HG03469 (cell line): ENCODE results near the gene IL20.

ENCODE experiments used
- ATAC-seq: cut with Tn5 transposase; IDR thresholded peaks from one replicate; pipeline ENCODE4 v1.9.1; 2021; ENCODE audit warnings: mild to moderate bottlenecking, moderate library complexity, moderate number of reproducible peaks; ENCODE audit not compliant: unreplicated experiment

Gene IL20

DNA sequence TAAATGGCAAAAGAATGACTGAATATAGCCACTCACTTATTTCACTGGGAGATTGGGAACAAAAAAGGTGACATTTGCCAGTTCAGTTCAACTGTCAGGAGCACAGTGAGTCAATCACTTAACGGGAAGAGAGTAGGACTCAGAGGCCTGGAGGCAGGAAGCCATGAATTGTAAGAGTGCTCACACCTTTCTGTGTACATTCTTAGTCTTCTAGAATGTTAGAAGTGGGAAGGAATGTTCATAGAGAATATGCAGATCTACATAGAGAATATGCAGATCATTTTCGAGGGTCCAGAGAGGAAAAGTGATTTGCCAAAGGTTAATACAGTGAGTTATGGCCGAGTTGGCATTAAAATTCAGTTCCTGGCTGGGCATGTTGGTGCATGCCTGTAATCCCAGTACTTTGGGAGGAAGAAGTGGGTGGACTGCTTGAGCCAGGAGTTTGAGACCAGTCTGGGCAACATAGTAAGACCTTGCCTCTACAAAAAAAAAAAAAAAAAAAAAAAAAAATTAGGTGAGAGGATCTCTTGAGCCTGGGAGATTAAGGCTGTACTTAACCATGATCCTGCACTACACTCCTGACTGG lies 8.3 kb downstream of the IL20 start:
- no peak for ATAC-seq

- ATAC-seq, result no peak
These were observed 10.4 kb downstream of the IL20 start for GRCh38 chr1:206875752-206876377.

- ATAC-seq, result no peak
These were observed 13.0 kb downstream of the IL20 start for GRCh38 chr1:206878456-206878855.

GRCh38 chr1:206880314-206880713 lies 14.9 kb downstream of the IL20 start:
- no peak for ATAC-seq

GRCh38 chr1:206882555-206882954 lies 17.1 kb downstream of the IL20 start:
- no peak for ATAC-seq

GRCh38 chr1:206883160-206883559 lies 17.7 kb downstream of the IL20 start:
- ATAC-seq, result no peak

DNA sequence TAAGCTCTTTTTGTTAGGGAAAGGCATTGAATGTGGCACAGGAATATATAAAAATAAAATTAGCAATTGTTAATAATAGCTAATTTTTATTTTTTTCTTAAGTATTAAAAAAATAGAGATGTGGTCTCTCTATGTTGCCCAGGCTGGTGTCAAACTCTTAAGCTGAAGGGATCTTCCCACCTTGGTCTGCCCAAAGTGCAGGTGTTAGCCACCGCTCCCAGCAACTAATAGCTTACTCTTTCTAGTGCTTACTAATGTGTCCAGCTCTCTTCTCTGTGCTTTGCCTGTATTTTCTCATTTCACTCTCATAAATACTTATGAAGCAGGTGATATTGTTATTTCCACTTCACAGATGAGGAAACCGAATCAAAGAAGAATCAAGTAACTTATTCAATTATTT lies 18.5 kb downstream of the IL20 start:
- ATAC-seq, result no peak

- ATAC-seq, result no peak
These were observed 20.1 kb downstream of the IL20 start for GRCh38 chr1:206885341-206886060.

GRCh38 chr1:206886831-206887230 lies 21.4 kb downstream of the IL20 start:
- no peak for ATAC-seq

GRCh38 chr1:206887701-206888100 lies 22.3 kb downstream of the IL20 start:
- no peak for ATAC-seq

- ATAC-seq, result no peak
These were observed 25.0 kb downstream of the IL20 start for GRCh38 chr1:206890125-206891060.

DNA sequence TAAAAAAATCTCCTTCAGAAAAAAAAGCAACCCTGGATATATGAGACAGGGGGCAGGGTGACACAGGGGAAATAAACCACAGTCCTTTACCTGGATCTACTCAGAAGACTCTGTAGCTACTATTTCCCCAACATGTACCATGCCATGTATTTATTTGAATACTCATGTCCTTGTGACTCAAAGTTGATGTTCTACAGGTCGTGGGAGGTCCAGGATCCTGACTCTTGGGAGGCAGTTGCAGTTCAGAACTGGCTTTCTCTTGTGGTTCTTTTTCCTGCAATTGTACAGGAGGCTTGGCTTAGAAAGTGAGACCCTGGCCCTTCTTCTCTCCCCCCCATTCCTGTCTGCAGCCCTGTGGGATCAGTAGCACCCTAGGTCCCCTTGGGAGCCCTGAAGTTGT lies 26.0 kb downstream of the IL20 start:
- ATAC-seq, result no peak

DNA sequence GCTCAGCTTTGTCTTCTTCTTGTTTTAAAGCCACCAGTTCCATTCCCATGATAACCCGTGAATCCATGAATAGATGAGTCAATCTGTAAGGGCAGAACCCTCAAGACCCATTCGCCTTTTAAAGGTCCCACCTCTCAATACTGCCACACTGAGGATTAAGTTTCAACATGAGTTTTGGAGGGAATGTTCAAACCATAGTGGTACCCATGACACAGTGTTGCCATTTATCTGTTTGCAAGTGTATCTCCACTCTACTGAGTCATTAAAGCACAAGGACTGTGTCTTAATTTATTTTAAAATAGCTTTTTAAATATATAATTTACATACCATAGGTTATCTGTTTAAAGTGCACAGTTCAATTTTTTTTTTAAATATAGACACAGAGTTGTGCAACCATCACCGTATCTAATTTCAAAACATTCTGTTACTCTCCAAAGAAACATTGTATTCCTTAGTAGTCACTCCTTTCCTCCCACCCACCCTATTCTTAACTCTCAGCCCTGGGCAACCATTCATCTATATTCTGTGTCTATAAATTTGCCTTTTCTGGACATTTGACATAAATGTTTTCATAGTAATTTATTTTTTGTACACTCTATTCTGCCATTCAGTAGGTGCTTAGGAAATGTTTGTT lies 27.0 kb downstream of the IL20 start:
- ATAC-seq, result no peak

DNA sequence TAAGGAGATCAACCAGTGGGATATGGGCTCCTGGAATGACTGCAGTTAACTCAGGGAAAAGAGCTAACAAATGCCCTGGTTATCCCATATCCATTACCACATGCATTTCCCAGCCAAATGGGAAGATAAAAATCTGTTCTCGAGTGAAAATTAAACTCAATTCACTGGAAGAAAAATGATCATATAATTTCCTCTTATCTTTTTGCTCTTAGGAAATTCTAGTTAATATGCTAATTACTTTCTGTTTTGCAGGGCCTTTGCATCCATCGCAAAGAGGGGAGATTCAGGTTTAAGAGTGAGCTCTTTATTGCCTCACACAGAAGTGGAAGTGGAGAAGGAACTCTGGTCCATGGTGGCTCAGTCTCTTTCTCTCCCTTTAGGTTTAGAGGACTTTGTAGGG lies 28.0 kb downstream of the IL20 start:
- ATAC-seq, result no peak

DNA sequence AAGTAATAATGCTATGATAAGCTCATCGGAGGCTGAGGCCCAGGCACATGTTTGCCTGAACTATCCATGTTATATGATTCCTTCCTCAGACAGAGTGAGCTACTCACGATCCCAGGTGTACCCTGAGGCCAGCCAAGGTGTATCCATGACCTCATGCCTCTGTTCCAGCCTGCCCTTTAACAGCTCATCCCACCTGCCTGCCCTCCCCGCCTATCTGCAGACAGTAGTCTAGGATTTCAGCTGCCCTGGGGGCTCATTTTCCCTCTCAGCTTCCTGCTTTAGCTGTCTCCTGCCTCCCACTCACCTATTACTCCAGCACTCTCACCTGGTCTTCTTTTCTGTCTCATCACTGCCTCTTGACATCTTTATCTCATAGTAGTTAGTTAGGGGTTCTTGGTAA lies 29.9 kb downstream of the IL20 start:
- no peak for ATAC-seq

GRCh38 chr1:206895837-206896242 lies 30.4 kb downstream of the IL20 start:
- no peak for ATAC-seq

- no peak for ATAC-seq
These were observed 30.8 kb downstream of the IL20 start for GRCh38 chr1:206896261-206896660.

- ATAC-seq, result no peak
These were observed 31.8 kb downstream of the IL20 start, which contains the start of gene IL24 for GRCh38 chr1:206897175-206897574. IL24 (plus strand) TSS chr1:206897443; CDS start chr1:206897833, 390 bp downstream.

DNA sequence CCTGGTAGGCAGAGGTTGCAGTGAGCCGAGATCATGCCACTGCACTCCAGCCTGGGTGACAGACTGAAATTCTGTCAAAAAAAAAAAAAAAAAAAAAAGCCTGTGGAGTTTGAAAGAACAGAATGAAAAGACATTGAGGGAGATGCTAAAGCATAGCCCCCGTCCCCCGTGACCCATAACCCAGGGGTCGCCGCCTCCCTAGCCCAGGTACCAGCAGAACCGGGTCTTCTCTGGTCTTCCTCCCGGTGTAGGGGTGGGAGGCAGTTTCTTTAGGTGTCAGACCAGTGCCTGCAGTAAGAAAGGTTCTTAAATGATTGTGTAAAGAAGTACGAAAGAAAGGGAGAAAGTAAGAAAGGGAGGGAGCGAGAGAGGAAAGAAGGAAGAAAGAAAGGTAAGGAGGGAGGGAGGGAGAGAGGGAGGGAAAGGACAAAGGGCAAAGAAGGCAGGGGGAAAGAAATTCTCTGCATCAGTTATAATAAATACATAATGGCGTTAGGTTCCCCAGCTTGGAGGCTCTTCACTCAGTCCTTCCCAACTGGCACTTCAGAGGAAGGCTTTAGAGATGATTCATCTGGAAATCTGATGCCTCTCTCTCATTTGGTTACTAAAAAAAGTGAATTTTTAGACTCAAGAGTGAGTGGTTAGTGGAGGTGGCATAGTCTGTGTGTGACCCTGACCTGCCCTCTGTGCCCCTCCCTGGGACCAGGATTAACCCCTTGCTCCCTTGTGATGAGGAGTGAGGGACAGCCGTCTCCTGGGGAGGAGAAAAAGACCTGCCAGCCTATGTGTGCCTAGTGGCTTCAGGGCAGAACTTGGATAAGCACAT lies 32.9 kb downstream of the IL20 start:
- ATAC-seq, result no peak

- no peak for ATAC-seq
These were observed 33.5 kb downstream of the IL20 start for GRCh38 chr1:206898915-206899431.
